HG02973 (cell line): ENCODE results near the gene DYNLRB1.
"Not testable (repeated sequence)": the region's sequence is repeated elsewhere in the genome, so short reads cannot be mapped to it uniquely, and the experiment has no call there.

Source experiments
- ATAC-seq: cut with Tn5 transposase; IDR thresholded peaks from one replicate; pipeline ENCODE4 v1.9.1; 2021; ENCODE audit warnings: moderate library complexity; ENCODE audit not compliant: unreplicated experiment

Gene DYNLRB1

DNA sequence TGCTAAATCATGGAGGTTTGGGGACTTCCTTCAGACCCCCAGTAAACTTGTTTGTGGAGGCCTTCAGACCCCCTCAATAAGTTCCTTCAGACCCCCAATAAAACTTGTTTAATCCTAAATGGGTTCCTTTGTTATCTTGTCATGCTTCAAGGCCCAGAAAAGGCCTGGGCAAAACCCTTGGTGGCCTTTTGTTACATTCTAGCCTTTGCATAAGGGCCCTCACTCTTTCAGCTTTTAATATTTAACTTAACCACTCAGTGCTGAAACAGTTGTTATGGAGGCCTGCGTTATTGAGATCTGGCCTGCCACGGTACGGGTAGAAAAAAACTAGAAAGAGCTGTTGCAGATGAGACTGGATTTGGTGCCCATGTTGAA is 4.3 kb upstream of the DYNLRB1 start:
- ATAC-seq: no peak

DNA sequence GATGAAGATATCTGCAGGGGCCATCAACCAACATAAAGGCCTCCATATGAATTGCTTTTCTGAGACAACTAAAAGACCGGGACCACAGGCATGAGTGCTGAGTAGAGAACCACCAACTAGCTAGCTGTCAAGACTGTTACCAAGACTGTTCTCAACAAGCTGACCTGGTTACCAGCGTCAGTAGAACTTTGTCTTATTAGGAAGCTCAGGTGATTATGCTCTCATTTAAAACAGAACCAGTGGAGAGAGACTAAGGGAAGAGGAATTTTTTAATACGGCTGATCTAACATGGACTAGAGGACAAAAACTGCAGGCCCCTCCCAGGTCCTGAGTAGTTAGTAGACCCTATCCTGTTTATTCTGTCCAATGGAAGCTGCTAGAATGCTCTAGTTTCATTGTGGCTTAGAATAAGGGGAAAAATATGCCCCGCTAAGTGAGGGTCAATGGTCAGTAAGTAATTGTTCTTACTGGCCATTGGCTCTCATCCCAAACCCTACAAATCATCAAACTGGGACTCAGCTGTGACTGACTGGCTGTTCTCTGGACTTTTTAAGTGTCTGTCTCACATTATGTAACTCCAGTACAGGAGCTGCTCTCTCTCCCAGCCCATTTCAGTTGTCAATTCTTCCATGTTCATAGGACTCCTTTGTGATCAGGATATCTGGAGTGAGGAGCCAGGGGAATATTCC is 3.8 kb upstream of the DYNLRB1 start:
- no peak for ATAC-seq

DNA sequence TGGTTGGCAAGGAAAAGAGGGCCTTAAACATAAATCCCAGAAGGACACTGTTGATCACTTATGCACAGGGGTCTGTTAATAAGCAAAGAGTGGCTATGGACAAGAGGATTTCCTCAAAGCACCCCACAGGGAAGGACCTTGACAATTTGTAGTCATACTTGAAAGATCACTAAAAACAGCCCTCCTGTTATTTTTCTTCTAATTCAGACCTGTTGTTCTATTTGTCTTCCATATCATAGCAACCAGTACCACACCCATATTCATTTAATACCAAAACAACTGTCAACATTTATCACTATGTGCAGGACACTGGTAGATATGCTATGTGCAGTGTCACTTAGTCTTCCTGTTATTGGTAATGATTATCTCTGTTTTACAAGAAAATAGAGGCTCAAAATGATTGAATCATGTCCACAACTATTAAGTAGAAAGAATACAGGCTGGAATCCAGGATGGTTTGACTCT is 3.2 kb upstream of the DYNLRB1 start:
- no peak for ATAC-seq

- ATAC-seq: not testable (repeated sequence)
These were observed 2.2 kb upstream of the DYNLRB1 start for GRCh38 chr20:34514034-34514433.

DNA sequence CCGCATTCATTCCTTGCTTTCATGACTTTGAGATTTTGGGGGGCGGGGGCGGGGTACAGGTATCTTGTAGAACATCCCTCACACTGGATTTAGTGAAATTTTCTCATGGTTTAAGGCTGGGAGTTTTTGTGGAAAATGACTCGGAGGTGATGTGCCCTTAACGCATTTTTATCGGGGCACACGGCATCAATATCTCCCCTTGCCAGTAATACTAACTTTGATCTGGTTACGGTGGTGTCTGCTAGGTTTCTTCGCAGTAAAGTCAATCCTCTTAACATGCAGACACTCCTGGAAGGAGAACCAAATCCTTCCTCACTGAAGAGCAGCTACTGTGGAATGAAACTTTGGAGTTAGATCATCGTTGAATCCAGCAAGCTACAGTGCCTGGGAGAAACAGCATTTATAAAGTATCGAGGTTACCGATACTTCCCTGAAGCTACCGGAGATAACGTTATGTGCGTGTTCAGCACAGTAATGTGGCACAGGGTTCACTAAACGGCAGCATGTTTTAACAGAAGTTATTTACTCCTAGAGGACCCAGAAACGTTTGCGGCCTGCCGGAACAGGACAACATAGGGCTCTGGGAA is 1.2 kb upstream of the DYNLRB1 start:
- ATAC-seq: no peak

- ATAC-seq: peak; percentile 43
These were observed 557 bp upstream of the DYNLRB1 start for GRCh38 chr20:34515484-34516246.

- ATAC-seq: no peak
These were observed 888 bp downstream of the DYNLRB1 start for GRCh38 chr20:34517114-34517505.

DNA sequence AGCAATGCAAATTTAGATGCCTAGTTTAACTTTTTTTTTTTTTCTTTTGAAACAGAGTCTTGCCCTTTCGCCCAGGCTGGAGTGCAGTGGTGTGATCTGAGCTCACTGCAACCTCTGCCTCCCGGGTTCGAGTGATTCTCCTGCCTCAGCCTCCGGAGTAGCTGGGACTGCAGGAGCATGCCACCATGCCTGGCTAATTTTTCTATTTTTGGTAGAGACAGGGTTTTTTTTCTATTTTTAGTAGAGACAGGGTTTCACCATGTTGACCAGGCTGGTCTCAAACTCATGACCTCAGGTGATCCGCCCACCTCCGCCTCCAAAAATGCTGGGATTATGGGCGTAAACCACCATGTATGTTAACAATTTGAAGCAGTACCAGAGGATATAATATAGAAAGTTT is 2.6 kb downstream of the DYNLRB1 start:
- ATAC-seq: not testable (repeated sequence)

DNA sequence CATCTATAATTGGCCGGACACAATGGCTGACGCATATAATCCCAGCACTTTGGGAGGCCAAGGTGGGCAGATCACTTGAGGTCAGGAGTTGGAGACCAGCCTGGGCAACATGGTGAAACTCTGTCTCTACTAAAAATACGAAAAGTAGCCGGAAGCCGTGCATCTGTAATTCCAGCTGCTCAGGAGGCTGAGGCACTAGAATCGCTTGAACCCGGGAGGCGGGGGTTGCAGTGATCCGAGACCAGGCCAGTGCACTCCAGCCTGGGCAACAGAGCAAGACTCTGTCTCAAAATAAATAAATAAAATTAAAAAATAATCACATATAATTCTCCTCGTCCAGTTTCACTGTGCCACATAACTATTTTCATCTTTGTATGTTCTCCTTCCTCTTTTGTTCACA is 3.6 kb downstream of the DYNLRB1 start:
- ATAC-seq: not testable (repeated sequence)

DNA sequence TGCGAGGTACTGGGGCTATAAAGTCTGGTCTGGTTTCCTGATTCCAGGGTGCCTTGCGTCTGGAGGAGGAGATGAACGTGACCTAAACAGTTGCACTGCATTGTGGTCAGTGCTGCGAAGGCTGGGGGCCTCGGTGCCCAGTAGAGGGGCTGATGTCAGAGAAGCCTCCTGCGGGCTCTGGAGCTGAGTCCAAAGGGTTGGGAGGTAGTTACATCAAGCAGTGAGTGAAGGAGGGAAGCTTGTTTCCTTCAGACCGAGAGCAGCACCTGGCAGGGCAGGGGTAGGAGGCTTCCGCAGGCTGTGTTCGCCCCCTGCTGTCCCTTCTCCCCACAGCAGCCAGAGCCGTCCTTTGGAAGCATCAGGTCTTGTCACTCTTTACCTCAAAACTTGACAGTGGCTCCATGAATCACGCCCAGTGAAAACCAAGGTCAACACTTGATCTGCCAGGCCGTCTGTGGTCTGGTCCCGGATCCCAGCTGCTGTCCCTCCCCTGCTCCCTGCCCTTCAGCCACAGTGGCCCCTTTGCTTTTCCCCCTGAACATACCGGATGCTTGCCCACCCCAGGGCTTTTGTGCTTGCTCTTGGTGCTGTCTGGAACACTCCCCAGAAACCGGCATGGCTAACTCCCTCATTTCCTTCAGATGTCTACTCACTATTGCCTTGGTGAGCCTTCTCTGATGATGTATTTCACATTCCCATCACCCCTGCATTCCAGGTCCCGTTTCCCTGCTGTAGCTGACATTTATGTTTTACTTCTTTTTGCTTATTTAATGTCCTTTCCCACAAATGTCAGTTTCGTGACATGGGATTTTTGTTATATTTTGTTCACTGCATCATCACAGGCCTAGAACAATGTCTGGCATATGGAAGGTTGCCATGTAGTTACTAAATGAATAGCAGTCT is 7.0 kb downstream of the DYNLRB1 start:
- no peak for ATAC-seq

DNA sequence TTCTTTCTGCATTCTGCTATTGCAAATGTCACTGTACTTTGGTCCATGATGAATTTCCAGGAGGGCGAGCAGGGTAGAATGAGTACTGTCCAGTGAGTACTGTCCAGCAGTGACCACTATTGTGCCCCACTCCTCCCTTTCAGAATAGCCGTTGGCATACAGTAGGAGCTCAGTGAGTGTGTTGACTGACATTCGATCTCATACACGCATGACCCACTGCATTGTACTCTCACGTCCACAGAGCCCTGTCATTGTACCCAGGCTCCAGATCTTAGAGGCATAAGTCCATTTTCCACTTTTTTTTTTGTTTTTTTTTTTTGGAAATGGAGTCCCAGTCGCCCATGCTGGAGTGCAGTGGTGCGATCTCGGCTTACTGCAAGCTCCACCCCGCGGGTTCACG is 8.2 kb downstream of the DYNLRB1 start:
- ATAC-seq: no peak

GRCh38 chr20:34525342-34525708 is 9.1 kb downstream of the DYNLRB1 start:
- no peak for ATAC-seq

DNA sequence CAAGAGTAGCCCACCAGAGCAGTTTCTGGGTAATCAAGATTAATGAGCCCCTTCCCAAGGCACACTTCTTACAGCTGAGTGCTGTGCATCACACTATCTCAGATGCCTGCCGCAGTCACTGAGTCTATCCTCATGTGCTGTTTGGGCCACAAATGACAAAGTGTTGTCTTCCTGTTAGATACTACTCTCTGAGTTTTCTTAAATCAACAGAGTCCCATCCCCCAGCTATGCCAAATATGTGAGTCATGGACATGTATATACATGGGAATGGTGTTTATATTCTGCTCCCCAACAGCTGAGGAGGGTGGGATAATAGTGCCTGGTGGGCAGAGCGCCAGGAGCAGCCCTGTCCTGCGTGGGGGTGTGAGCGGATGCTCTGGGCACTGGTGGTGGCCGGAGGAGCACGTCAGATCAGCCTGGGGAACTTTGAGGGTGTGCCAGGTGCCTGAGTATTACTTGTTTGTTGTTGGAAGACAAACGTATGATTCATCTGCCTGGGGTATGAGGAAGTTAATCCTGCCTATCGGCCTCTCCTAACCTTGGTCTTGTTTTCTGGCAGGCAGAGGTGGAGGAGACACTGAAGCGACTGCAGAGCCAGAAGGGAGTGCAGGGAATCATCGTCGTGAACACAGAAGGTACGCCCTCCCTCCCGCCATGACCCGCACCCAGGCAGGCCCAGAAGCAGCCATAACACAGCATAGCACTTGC is 9.6 kb downstream of the DYNLRB1 start:
- no peak for ATAC-seq

- no peak for ATAC-seq
These were observed 10.2 kb downstream of the DYNLRB1 start for GRCh38 chr20:34526466-34526865.

- no peak for ATAC-seq
These were observed 10.8 kb downstream of the DYNLRB1 start for GRCh38 chr20:34527016-34527415.

DNA sequence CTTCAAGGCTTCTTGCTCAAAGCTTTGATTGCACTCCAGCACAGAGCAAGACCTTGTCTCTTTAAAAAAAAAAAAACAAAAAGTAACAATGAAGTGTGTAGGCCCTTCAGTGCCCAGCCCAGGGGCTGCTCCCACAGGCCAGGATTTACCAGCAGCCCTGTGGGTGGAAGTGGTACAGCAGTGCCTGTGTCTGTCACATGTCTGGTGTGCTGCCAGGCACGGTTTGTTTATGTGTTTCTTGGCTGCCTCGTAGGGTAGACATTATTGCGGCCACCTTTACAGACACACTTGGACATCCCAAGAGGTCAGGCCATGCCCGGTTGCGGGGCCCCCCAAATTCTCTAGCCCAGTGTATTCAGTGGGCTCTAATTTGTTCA is 12.7 kb downstream of the DYNLRB1 start:
- ATAC-seq: no peak

- ATAC-seq: no peak
These were observed 13.5 kb downstream of the DYNLRB1 start for GRCh38 chr20:34529742-34530141.

DNA sequence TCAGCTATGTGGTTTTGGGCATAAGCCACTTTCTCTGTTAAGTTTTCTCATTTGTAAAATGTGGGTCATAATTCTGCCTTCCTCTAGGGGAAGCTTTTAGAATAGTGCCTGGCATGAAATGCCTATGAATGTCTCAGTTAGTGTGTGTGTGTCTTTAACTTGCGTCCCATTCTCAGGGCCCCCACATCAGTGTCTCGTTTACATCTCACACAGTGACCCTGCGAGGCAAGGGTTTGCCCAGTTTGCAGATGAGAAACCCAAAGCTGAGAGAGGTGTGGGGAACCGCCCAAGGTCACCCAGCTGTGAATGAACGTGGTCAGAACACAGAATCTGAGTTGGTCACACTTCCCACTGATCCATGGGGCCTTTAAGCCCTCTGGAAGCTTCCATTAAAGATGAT is 14.1 kb downstream of the DYNLRB1 start:
- ATAC-seq: no peak

DNA sequence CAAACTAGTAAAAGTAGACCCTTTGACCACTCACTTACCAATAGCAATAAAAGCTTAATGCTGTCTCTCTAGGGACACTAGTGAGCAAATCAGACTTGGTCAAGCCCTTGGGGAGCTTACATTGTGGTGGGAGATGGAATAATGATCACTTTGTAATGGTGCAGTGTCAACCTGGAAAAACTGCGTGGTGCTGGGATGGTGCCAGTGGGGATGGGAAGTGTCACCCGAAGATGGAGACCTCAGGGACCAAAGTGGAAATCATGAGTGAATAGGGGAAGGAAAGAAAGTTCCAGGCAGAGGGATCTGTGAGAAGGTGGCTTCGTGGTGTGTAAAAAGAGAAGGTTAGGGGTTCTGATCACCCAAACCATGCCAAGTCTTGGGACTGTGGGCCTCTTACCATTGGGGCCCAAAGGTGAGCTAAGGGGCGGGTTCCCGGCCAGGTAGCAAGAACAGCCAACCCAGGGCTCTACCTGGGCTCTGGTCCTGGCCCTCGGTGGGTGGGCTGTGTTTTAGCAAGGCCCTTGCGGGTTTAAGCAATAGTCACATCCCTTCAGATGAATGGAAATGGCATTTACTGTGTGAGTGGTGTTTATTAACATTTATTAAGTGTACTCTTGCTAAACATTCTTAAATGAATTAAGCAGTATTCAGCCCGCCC is 15.5 kb downstream of the DYNLRB1 start:
- no peak for ATAC-seq

DNA sequence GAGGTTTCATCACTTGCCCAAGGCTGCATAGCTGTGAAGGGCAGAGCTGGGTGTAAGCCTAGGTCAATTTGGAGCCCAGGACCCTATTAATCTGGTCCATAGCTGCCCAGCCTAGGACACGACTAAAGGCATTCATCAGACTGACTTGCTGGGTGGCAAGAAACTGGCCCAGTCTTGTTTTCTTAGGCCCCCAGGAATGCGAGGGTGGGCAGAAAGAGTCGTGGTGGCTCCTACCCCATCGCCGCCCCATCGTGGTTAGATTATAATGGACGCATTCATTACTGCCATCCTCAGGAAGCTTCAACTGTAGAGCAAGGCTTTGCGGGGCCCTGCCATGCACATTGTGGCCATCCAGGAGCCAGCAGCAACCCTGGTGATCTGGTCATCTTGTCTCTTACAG is 16.1 kb downstream of the DYNLRB1 start:
- no peak for ATAC-seq
